Activated CD8-positive, alpha-beta T cell treated with anti-CD3 and anti-CD28 coated beads for 36 hours (primary cell): ENCODE results near the gene ABCC5. TPM values are rescaled to one million over a fixed set of nuclear protein-coding genes. Genes with fewer than 3 reads are reported as not detected.

Source experiments
- ATAC-seq: fragments of 200-7000 bp; cut with Tn5 transposase; one replicate; pipeline ENCODE4 v1.10.0; 2021; ENCODE audit warnings: mild to moderate bottlenecking, moderate library complexity
- CTCF ChIA-PET: fragments of 350-600 bp; sonication (Branson Sonifier 250); formaldehyde crosslinking; loops from one replicate; lab custom pipeline; 2021; ENCODE audit warnings: antibody characterized with exemption; lab: Charles Lee
- POLR2A ChIA-PET: fragments of 350-600 bp; sonication (Branson Sonifier 250); formaldehyde crosslinking; loops from one replicate; lab custom pipeline; 2021; ENCODE audit warnings: antibody characterized with exemption; lab: Charles Lee
- DNase-seq: peaks from one replicate; pipeline ENCODE4 v3.0.0-alpha.2; 2020
- H3K27ac Mint-ChIP-seq: one replicate; pipeline ENCODE4 v1.8.0; 2021; ENCODE audit warnings: mild to moderate bottlenecking, mixed read lengths
- H3K27me3 Mint-ChIP-seq: one replicate; pipeline ENCODE4 v1.8.0; 2021; ENCODE audit warnings: mixed read lengths
- H3K36me3 Mint-ChIP-seq: one replicate; pipeline ENCODE4 v1.8.0; 2021; ENCODE audit warnings: low read depth, mixed read lengths
- H3K4me1 Mint-ChIP-seq: one replicate; pipeline ENCODE4 v1.8.0; 2021; ENCODE audit warnings: low read depth, mixed read lengths
- H3K4me3 Mint-ChIP-seq: one replicate; pipeline ENCODE4 v1.8.0; 2021; ENCODE audit warnings: mild to moderate bottlenecking, moderate library complexity, mixed read lengths
- H3K9me3 Mint-ChIP-seq: one replicate; pipeline ENCODE4 v1.8.0; 2021; ENCODE audit warnings: mixed read lengths
- CTCF ChIP-seq: fragments of 200-600 bp; IDR thresholded peaks from one replicate; pipeline ENCODE4 v1.8.0; 2022; ENCODE audit warnings: antibody characterized with exemption, mild to moderate bottlenecking
- intact Hi-C: fragments of 100-400 bp; cut with micrococcal nuclease; formaldehyde crosslinking; loops from one replicate; pipeline ENCODE4 v1.10.0; 2022
- total RNA-seq, 2 experiments: library from RNA; stranded (reverse); gene quantifications; one replicate each; pipeline ENCODE4 v1.2.3, GENCODE V29; 2021

The ABCC5 gene
- total RNA-seq, 2 experiments from 2014 or later: 16.2 to 17.7 TPM

GRCh38 chr3:183885766-183886165 is 131.9 kb downstream of the ABCC5 start:
- intact Hi-C loops: loop anchor here (10.0 kb wide), 1 partner anchor 421 kb away; no protein-coding TSS in a partner anchor
- Mint-ChIP-seq H3K4me3 (peak overlapping the region; percentile 59), H3K9me3 (no peaks in the 10 kb centered on the region), H3K27ac (no peak overlapping the region), H3K4me1 (peaks cover 28% of the 10 kb centered on the region), H3K36me3 (peaks cover 8% of the 10 kb centered on the region), H3K27me3 (no peaks in the 10 kb centered on the region)
- DNase-seq: no peak
- TF ChIP-seq CTCF: no peak
- ChIA-PET POLR2A (interaction anchor here (1.0 to 2.0 kb wide), 5 partner anchors 10 to 223 kb away, joined by 3 to 7 read pairs (median 3); no protein-coding TSS in a partner anchor), CTCF (interaction anchor here (0.6 to 4.5 kb wide), 13 partner anchors 8 to 404 kb away, joined by 3 to 37 read pairs (median 5); partner anchors contain the start of genes EIF2B5, MAP6D1 and YEATS2)
- ATAC-seq: no peak

DNA sequence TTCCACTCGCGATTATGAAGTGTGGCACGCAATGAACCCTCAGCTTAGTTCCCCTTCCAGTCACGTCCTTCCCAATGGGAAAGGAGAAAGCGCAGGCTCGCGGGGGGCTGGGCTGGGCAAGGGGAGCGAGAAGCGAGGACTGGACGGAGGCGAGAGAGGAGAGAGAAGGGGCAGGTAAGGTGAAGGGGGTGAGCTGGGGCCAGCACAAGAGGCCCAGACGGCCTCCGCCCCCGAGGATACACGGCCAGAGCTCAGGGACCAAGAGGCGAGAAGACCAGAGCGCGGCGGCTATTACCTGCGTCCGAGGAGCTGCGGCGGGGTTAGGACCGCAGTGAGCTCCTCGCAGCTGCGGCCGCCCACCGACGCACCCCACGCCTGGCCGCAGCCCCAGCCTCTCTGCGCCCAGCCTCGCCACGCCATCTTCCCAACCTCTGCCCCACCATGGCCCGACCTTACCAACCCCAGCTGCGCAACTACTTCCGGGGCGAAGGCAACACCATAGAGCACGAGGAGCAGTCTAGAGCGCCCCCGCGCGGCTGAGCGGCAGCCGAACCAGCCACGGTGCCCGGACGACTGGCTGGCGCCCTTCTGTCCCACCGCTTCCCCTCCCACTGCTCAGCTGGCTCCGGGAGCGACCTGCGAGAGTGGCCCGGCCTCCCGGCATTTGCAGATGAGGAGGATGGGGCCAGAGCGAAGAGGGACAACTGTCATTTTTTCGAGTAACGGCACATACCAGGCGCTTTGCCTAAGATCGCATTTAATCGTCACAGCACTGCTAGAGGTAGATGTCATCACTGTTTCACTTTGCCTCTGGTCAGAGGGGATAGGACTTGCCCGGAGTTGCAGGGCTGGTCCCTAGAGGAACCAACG is 133.0 kb downstream of the ABCC5 start, which contains the start of gene PARL:
PARL (minus strand) TSS at position 454 of the 870 bp plus-strand sequence; CDS start at position 420, 34 bp downstream.
- H3K4me3 Mint-ChIP-seq: peak within 1 kb of the TSS; percentile 98
- H3K9me3 Mint-ChIP-seq: no peaks in the 10 kb centered on the region
- H3K4me1 Mint-ChIP-seq: peaks cover 32% of the 10 kb centered on the region
- peak; percentile 92 for TF ChIP-seq CTCF
- H3K27me3 Mint-ChIP-seq: no peaks in the 10 kb centered on the region
- intact Hi-C loops: loop anchor here (10.0 kb wide), 1 partner anchor 420 kb away; no protein-coding TSS in a partner anchor
- ATAC-seq (peak; percentile 100), DNase-seq (peak; percentile 97)
- peaks cover 14% of the 10 kb centered on the region for H3K36me3 Mint-ChIP-seq
- ChIA-PET POLR2A (interaction anchor here (0.5 to 2.0 kb wide), 12 partner anchors 10 to 610 kb away, joined by 3 to 7 read pairs (median 3); partner anchors contain the start of genes MAP6D1 and YEATS2), CTCF (interaction anchor here (0.6 to 4.5 kb wide), 42 partner anchors 9 to 698 kb away, joined by 3 to 37 read pairs (median 4); partner anchors contain the start of genes ABCC5, ABCF3, AP2M1 and EIF2B5)
- peak within 1 kb of the TSS; percentile 95 for H3K27ac Mint-ChIP-seq

DNA sequence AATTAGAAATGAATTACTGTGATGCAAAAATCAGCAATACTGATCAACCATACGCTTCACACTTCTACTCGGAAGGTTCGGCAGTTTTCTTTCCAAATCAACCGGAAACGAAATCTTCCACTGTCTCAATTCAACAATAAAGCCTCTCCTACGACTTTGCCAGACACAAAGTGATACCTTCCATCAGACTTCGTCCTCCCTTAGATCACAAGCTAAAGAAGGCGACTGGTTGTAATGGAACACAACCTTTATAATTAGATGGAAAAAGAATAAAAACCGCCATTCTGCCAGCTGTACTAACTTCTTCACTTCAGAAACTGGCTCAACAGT is 133.6 kb downstream of the ABCC5 start:
- H3K9me3 Mint-ChIP-seq: no peaks in the 10 kb centered on the region
- no peak for TF ChIP-seq CTCF
- intact Hi-C loops: loop anchor here (10.0 kb wide), 1 partner anchor 419 kb away; no protein-coding TSS in a partner anchor
- CTCF ChIA-PET: interaction anchor here (0.6 to 4.5 kb wide), 36 partner anchors 10 to 698 kb away, joined by 3 to 37 read pairs (median 4); partner anchors contain the start of genes ABCC5, EIF2B5, MAP6D1 and MCF2L2
- POLR2A ChIA-PET: interaction anchor here (0.8 to 2.0 kb wide), 7 partner anchors 11 to 544 kb away, joined by 3 to 7 read pairs (median 3); partner anchors contain the start of genes MAP6D1 and YEATS2
- H3K4me1 Mint-ChIP-seq: peaks cover 34% of the 10 kb centered on the region
- no peaks in the 10 kb centered on the region for H3K27me3 Mint-ChIP-seq
- H3K36me3 Mint-ChIP-seq: peaks cover 14% of the 10 kb centered on the region
- DNase-seq (no peak), ATAC-seq (no peak)
- H3K27ac Mint-ChIP-seq: peak overlapping the region; percentile 95
- peak overlapping the region; percentile 98 for H3K4me3 Mint-ChIP-seq

- Mint-ChIP-seq H3K36me3 (peaks cover 14% of the 10 kb centered on the region), H3K4me1 (peaks cover 38% of the 10 kb centered on the region), H3K27ac (peak overlapping the region; percentile 95), H3K4me3 (peak overlapping the region; percentile 98), H3K27me3 (no peaks in the 10 kb centered on the region), H3K9me3 (no peaks in the 10 kb centered on the region)
- intact Hi-C loops: loop anchor here (10.0 kb wide), 1 partner anchor 419 kb away; no protein-coding TSS in a partner anchor
- TF ChIP-seq CTCF: no peak
- ChIA-PET CTCF (interaction anchor here (1.0 to 4.5 kb wide), 10 partner anchors 9 to 697 kb away, joined by 3 to 37 read pairs (median 8); partner anchors contain the start of genes ABCC5, MAP6D1, VWA5B2 and YEATS2), POLR2A (interaction anchor here (1.0 to 1.7 kb wide), 4 partner anchors 12 to 186 kb away, joined by 3 to 6 read pairs (median 4); partner anchors contain the start of genes MAP6D1 and YEATS2)
- ATAC-seq: no peak
- no peak for DNase-seq
These were observed 134.2 kb downstream of the ABCC5 start for GRCh38 chr3:183883291-183884096.
